GM15510 (cell line): ENCODE data around the gene MYADML2.

Source experiments
- POLR2A ChIP-seq: IDR thresholded peaks from 3 replicates; pipeline ENCODE4 v1.6.1; 2011; ENCODE audit warnings: borderline replicate concordance; ENCODE audit not compliant: insufficient read length; ENCODE audit errors: extremely low read depth

MYADML2 gene

DNA sequence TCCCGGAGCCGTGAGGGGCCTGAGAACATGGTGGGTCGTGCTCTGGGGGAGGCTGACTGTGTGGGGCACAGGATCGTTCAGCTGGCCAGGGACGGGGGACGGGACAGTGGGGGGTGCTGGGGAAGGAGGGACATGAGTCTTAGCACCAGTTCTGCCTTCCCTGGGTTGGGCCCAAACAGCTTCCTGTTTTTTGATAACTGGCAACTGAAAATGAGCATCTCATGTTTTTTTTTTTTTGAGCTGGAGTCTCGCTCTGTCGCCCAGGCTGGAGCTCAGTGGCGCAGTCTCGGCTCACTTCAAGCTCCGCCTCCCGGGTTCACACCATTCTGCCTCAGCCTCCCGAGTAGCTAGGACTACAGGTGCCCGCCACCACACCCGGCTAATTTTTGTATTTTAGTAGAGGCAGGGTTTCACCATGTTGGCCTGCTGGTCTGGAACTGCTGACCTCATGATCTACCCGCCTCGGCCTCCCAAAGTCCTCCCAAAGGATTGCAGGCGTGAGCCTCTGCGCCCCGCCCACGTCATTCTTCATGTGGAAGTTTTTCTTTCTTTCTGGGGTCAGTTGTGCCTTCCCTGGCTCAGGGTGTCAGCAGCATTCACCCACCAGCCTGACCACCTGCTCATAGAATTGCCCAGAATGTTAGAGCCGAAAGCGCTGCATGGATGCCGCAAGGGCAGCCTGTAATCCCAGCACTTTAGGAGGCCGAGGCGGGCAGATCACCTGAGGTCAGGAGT lies 36.8 kb upstream of the MYADML2 start:
- no peak for TF ChIP-seq POLR2A

DNA sequence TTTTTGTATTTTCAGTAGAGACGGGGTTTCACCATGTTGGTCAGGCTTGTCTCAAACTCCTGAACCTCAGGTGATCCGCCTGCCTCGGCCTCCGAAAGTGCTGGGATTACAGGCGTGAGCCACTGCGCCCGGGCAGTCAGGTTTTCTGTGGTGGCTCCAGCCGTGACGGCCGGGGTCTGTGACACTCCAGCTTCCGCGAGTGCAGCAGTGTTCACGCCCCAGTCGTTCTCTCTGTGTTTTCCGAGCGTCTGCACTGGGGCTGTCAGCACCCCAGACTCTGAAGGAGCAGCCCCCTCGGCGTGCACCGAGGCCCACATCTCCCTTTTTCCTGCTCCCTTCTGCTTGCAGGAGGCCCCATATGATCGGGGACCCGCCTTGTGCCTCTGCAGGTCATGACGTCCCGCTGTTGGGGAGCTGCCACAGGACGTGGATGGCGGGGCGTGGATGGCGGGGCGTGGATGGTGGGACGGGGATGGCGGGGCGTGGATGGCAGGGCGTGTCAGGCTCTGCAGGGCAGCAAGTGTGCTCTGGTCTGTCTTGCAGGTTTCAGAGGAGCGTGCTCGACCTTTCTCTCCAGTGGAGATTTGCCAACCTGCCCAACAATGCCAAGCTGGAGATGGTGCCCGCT lies 36.1 kb upstream of the MYADML2 start:
- no peak for TF ChIP-seq POLR2A

DNA sequence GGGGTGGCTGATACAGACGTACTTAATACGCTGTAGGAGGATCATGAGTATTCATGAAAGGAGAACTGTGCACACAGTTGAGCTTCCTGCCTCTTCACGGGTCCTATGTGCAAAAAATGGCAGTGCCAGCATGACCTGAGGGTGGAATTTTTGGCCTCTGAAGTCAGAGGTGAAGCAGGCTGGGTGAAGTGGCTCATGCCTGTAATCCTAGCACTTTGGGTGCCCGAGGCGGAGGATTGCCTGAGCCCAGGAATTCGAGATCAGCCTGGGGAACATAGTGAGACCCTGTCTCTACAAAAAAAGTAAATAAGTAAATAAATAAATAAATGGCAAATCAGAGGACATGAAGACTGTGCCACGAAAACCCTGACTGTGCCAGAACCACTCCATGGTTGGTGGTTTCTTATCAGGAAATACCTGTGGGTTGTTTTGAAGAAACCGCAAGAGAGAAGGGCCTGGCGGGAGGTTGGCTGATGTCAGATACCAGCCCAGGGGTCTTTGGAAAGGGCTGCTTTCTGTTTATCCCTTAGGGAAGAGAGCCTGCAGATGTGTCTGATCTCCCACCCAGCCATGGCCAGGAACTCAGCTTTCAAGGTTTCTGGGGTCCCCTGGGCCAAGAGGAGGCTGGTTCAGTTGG lies 33.8 kb upstream of the MYADML2 start:
- no peak for TF ChIP-seq POLR2A

DNA sequence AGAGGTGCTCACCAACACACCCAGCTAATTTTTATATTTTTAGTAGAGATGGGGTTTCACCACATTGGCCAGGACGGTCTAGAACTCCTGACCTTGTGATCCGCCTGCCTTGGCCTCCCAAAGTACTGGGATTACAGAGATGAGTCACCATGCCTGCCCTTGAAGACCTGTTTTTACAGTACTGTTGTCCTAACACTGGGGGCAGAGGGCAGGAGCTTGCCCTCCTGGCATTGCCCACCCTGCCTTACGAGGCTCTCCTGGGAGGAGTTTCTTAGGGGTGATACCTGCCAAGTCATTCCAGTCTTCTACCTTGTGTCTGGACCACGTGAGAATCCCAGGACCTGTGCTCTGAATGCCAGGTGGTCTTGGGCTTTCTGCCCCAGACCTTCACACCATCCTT lies 33.1 kb upstream of the MYADML2 start:
- TF ChIP-seq POLR2A: no peak

DNA sequence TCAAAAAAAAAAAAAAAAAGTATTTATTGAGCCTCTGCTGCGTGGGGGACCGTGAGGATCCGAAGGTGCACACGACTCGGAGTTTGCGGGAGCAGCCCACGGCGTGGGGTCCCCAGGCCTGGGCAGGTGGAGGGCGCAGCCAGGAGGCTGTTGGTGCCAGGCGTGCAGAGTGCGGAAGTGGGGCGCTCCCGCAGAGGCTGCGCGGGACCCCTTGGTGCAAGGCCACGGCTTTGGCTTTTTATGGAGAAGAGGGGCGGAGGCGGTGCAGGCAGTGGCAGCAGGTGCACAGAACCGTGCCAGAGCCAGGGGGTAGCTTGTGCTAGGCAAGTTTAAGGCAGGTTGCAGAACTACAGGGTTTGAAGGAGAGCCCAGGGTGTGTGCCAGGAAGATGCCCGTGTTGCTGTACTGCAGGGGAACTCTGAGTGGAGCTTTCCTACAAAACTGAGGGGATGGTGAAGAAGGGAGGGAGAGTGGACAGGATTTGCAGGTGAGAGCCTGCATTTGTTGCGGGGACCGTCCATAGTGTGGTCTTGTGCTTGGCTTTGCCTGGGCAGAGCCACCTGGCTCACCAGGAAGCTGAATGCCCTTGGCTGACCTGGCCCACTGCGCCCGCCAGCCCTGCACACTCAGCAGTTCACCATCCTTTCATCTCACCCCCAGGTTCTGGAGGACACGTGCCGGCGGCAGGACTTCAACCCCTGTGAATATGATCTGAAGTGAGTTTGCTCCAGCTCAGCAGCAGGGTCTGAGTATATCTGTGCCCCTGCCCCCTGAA lies 31.7 kb upstream of the MYADML2 start:
- no peak for TF ChIP-seq POLR2A

DNA sequence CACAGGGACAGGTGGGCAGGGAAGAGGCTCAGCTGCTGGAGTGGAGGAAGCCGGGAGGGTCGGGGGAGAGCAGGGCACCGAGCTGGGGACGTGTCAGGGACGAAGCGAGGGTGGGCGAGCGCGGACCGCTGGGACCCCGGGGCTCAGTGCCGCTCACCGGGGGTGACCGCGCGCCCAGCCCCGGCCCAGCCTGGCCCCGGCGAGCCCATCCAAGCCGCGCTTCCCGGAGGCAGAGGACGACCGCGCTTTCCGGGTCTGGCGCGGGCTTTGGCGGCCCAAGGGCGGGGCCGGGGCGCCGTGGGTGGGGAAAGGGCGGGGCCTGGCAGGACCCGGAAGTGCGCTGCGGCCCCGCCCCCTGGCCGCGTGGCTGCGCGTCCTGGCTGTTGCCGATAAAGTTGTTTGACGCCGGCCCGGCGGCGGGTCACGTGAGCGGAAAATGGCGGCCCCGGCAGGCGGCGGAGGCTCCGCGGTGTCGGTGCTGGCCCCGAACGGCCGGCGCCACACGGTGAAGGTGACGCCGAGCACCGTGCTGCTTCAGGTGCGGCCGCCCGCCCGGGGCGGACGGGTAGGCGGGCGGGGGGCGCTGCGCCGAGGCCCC lies 30.3 kb upstream of the MYADML2 start, which contains the start of gene ASPSCR1:
Gene ASPSCR1, plus strand, starts transcription at position 419 of the 598 bp plus-strand sequence. Its CDS starts 18 bp downstream, at position 437.
- peak; percentile 97 for TF ChIP-seq POLR2A

DNA sequence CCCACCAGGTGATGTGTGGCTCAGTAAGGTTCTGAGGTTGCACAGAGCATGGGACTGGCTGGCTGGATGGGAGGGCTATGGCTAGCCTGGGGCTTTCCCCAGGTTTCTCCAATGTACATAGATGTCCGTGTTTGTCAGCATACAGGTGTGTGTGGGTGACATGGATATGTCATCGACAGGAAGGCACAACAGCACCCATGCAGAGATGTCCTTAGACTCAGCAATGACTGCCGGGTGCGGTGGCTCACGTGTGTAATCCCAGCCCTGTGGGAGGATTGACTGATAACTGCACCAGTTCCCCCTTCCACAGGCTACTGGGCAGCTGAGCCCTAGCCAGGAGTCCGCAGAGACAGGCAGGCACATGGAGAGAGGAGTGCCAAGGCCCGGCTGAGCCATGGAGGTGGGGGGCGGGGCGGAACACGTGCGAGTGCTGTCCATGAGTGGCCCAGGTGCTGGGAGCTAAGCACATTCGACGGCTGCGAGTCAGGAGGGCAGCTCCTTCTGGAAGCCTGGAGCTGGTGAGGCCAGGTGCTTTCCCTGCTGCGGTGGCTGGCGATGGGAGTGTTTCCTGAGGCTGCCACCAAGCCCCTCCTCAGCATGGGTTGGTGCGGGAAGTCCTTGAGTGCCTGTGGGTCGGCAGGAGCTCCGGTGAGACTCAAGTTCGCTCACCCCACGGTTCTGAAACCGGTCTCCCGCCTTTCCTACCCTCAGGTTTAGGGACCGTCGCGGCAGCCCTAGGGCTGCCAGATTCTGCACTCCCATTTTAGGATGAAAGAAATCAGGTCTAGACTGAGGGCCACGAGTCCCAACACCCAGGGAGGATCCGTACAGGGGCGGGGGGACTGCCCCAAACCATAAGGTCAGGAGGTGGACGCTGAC lies 29.5 kb upstream of the MYADML2 start:
- no peak for TF ChIP-seq POLR2A

DNA sequence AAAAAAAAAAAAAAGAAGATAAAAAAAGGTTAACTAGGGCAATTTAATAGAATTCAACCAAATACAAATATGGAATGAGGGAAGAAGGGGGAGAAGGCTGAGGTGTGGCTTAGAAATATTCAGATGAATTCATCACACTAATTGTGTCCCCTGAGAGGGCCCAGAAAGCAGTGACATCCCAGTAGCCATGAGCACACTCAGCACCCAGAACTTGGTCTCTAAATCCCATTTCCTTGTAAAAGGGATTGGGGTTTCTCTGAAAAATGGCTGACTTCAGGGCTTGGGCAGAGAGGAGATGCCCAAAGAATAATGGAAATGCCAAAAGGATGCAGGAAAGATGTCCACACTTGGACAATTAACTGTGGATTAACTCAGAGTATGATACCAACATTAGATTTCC lies 26.4 kb upstream of the MYADML2 start:
- TF ChIP-seq POLR2A: no peak

DNA sequence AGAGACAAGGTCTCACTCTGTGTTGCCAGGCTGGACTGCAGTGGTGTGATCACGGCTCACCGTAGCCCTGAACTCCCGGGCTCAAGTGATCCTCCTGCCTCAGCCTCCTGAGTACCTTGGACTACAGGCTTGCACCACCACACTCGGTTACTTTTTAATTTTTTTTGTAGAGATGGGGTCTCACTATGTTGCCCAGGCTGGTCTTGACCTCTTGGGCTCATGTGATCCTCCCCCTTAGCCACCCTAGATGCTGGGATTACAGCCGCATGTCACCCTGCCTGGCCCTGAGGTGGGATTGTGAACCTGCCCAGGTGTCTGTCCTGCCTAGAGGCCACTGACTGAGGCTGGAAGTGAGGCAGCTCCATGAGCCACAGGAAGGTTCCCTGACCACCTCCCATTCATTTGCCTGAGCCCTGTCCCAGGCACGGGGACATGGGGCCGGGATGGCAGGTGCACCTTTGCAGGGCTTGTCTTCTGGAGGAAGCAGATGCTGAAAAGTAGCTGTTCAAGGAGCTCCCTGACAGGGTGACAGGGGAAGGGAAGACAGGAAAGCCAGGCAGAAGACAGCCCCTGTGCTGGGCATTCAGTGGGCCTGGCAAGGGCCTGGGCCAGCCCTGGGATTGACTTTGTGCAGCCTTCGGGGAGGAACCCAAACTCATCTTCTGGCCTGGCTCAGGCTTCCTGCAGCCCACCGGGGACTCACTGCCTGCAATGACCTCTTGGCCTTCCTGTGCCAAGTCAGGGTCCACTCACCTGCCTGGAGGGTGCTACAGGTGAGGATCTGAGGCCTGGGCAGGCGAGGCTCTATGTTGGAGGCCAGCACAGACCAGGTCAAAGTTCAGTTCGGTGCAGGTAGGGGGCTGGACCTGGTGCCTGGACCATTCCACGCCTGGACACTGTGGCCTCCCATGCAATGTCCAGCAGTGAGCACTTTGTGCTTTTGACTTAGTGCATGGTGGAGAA lies 22.1 kb upstream of the MYADML2 start:
- no peak for TF ChIP-seq POLR2A

DNA sequence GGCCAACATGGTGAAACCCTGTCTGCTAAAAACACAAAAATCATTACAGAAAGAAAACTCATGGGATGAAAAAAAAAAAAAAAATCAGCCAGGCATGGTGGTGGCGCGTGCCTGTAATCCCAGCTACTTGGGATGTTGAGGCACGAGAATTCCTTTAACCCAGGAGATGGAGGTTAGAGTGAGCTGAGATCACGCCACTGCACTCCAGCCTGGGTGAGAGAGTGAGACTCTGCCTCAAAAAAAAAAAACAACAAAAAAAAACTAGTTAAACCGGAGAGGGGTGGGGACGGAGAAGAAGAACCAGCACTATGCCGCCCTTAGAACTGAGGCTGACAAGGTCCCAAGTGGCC lies 21.3 kb upstream of the MYADML2 start:
- no peak for TF ChIP-seq POLR2A

DNA sequence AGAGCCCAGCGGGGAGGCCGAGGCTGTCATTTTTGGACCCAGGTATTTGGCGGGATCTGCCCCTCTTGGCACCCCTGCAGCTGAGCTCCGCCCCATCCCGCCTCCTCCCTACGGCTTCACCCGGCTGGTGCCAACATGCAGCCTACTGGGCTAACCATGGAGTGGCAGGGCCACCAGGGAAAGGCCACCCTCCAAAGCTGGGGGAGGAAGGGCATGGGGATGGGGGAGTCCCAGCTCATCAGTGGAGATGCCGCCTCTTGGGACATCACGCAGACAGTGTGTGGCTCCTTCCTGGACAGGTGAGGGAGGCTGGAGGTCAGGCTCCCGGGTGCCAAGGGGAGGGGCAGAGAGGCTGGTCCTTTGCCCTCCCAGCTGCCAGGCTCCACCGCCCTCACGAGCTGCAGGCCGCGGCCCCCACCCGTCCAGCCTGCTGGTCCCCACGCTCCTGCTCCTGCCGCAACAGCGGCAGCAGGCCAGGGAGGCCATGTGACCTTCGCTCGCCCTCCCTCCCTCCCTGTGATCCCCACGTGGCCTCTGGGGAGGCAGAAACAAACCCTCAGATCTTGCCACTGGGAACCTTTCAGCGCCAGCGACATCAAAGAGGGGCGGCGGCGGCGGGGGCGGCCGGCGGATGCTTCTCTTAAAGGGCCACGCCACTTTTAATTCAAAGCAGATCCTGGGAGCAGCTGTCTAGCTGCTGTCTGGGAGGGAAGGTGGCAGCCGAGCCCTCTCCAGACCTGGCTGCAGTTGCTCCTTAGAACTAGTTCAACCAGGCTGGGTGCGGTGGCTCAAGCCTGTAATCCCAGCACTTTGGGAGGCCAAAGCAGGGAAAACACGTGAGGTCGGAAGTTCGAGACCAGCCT lies 20.7 kb upstream of the MYADML2 start:
- peak; percentile 40 for TF ChIP-seq POLR2A

DNA sequence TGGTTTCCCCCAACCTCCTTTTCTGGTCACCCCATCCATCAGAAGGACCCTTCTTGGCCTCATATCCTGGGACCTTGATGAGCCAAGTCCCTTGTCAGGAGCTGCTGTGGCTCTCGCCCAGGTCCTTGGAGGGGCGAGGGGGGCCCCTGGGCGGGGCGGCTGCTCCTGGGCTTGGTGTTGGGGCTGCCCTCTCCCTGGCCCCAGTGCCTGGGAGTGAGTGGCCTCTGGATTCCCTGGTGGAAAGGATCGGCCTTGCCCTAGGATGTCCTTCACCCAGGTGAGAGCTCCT lies 20.2 kb upstream of the MYADML2 start:
- TF ChIP-seq POLR2A: no peak
